Keratinocyte (primary cell): Measurements from ENCODE around the gene CACNA1C. TPM values are rescaled to one million over a fixed set of nuclear protein-coding genes. Genes with fewer than 3 reads are reported as not detected.

Experiments
- DNase-seq: peaks from one replicate; pipeline ENCODE4 v3.0.0-alpha.2; 2011; ENCODE audit warnings: low read depth, missing footprints, low spot score
- FAIRE-seq: peaks from 2 replicates; lab custom pipeline; 2011; peaks lifted over from hg19 to GRCh38; lab: Jason Lieb, UNC
- H2AFZ ChIP-seq: 2 replicates; pipeline ENCODE4 v1.6.0; 2012; ENCODE audit warnings: low read length, control low read depth, inconsistent platforms; ENCODE audit not compliant: control insufficient read depth
- H3K27ac ChIP-seq: 2 replicates; pipeline ENCODE4 v1.5.1; 2011; ENCODE audit warnings: low read length; ENCODE audit not compliant: control insufficient read depth, insufficient read depth
- H3K27me3 ChIP-seq: 3 replicates; pipeline ENCODE4 v1.6.0; 2011; ENCODE audit warnings: low read length; ENCODE audit not compliant: control insufficient read depth, insufficient read depth; ENCODE audit errors: extremely low read depth
- H3K36me3 ChIP-seq, 2 experiments: 2 replicates in 1 of 2; 3 replicates in 1 of 2; pipeline ENCODE4 v1.5.1; 2011; ENCODE audit warnings: low read length in 2 of 2, mild to moderate bottlenecking in 1 of 2; ENCODE audit not compliant: control insufficient read depth in 2 of 2, insufficient read depth in 2 of 2; ENCODE audit errors: extremely low read depth in 1 of 2
- H3K4me1 ChIP-seq: 3 replicates; pipeline ENCODE4 v1.5.1; 2011; ENCODE audit warnings: low read length; ENCODE audit not compliant: control insufficient read depth, insufficient read depth; ENCODE audit errors: extremely low read depth
- H3K4me2 ChIP-seq: 3 replicates; pipeline ENCODE4 v1.6.0; 2011; ENCODE audit warnings: low read depth, low read length; ENCODE audit not compliant: control insufficient read depth, insufficient read depth; ENCODE audit errors: extremely low read depth
- H3K4me3 ChIP-seq, 3 experiments: fragments of 200-600 bp in 1 of 3; sonication (generic) in 1 of 3; 2 replicates in 2 of 3; 3 replicates in 1 of 3; pipeline ENCODE4 v1.5.1; 2011 to 2016; ENCODE audit warnings: low read length in 3 of 3, mild to moderate bottlenecking in 3 of 3, control low read depth in 2 of 3, inconsistent platforms in 1 of 3, low read depth in 1 of 3, mixed read lengths in 1 of 3, mixed run types in 1 of 3, moderate library complexity in 1 of 3; ENCODE audit not compliant: control insufficient read depth in 2 of 3, insufficient read depth in 2 of 3; ENCODE audit errors: extremely low read depth in 1 of 3
- H3K79me2 ChIP-seq: 2 replicates; pipeline ENCODE4 v1.6.0; 2012; ENCODE audit warnings: low read length; ENCODE audit not compliant: control insufficient read depth, insufficient read depth
- H3K9ac ChIP-seq: 3 replicates; pipeline ENCODE4 v1.6.0; 2011; ENCODE audit warnings: low read length; ENCODE audit not compliant: control insufficient read depth, insufficient read depth; ENCODE audit errors: extremely low read depth
- H3K9me1 ChIP-seq: 3 replicates; pipeline ENCODE4 v1.6.0; 2011; ENCODE audit warnings: low read length; ENCODE audit not compliant: control insufficient read depth, insufficient read depth; ENCODE audit errors: extremely low read depth
- H3K9me3 ChIP-seq: 2 replicates; pipeline ENCODE4 v1.5.1; 2012; ENCODE audit warnings: low read depth, low read length; ENCODE audit not compliant: control insufficient read depth
- H4K20me1 ChIP-seq: 3 replicates; pipeline ENCODE4 v1.6.0; 2011; ENCODE audit warnings: low read length; ENCODE audit not compliant: control insufficient read depth, insufficient read depth; ENCODE audit errors: extremely low read depth
- CTCF ChIP-seq, 3 experiments: IDR thresholded peaks in 1 of 3; conservative IDR thresholded peaks in 1 of 3; optimal IDR thresholded peaks in 1 of 3; 2 replicates in 2 of 3; 3 replicates in 1 of 3; pipeline versions ENCODE3 to v1.5.1; 2011; ENCODE audit warnings: low read length in 3 of 3, mild to moderate bottlenecking in 3 of 3, moderate library complexity in 2 of 3, control low read depth in 1 of 3, inconsistent platforms in 1 of 3; ENCODE audit not compliant: insufficient read depth in 2 of 3; ENCODE audit errors: extremely low read depth in 1 of 3
- EZH2 ChIP-seq: IDR thresholded peaks from one replicate; pipeline ENCODE4 v1.6.1; 2012; ENCODE audit warnings: inconsistent platforms, mild to moderate bottlenecking, low read length, moderate library complexity
- dilution Hi-C: fragments of 300-500 bp; cut with MboI; formaldehyde crosslinking; loops from one replicate; pipeline ENCODE4 v1.7.0; 2020; ENCODE audit warnings: low sequenced_read_pairs; ENCODE audit not compliant: extremely low pct_ligation_motif_present
- polyA plus RNA-seq, 5 experiments: library from polyadenylated mRNA; depleted of rRNA in 3 of 5; stranded (reverse) in 3 of 5; stranded (forward) in 1 of 5; unstranded in 1 of 5; fragments of >200 nt; gene quantifications; 1 replicate in 1 of 5; 2 replicates in 3 of 5; 3 replicates in 1 of 5; pipeline versions ENCODE4 v1.2.1 to v1.2.3, GENCODE V29; 2011 to 2012; ENCODE audit warnings: missing spikeins in 2 of 5, low read depth in 1 of 5, low replicate concordance in 1 of 5

The CACNA1C gene
- polyA plus RNA-seq, 1 donor (not counting 4 experiments of a cell fraction or from before 2014, with no cell fraction given) = not detected

GRCh38 chr12:2544230-2544629 lies 491.4 kb downstream of the CACNA1C start:
- no peak overlapping the region for H3K4me3 ChIP-seq
- H3K36me3 ChIP-seq = no peaks in the 10 kb centered on the region
- H3K9me3 ChIP-seq = no peaks in the 10 kb centered on the region
- H2AFZ ChIP-seq = no peak overlapping the region
- H3K4me1 ChIP-seq = no peaks in the 10 kb centered on the region
- H3K9me1 ChIP-seq = no peaks in the 10 kb centered on the region
- dilution Hi-C loops = no loop called here
- TF ChIP-seq CTCF (optimal IDR thresholded peaks at IDR 0.05 in 1 of 3, IDR thresholded peaks at IDR 0.05 in 1 of 3, conservative IDR thresholded peaks at IDR 0.05 in 1 of 3; ENCODE audit: extremely low read depth in 1 of 3, insufficient read depth in 2 of 3, low read length in 3 of 3) (no peak), EZH2 (no peak)
- no peak overlapping the region for H3K27ac ChIP-seq
- H3K9ac ChIP-seq = no peak overlapping the region
- H3K79me2 ChIP-seq = no peaks in the 10 kb centered on the region
- no peaks in the 10 kb centered on the region for H4K20me1 ChIP-seq
- FAIRE-seq (no peak), DNase-seq (no peak)
- H3K4me2 ChIP-seq = no peak overlapping the region
- H3K27me3 ChIP-seq = no peaks in the 10 kb centered on the region

- H4K20me1 ChIP-seq = no peaks in the 10 kb centered on the region
- dilution Hi-C loops = no loop called here
- H3K4me1 ChIP-seq = no peaks in the 10 kb centered on the region
- no peaks in the 10 kb centered on the region for H3K36me3 ChIP-seq
- no peak for FAIRE-seq
- no peak overlapping the region for H3K27ac ChIP-seq
- TF ChIP-seq CTCF (optimal IDR thresholded peaks at IDR 0.05 in 1 of 3, IDR thresholded peaks at IDR 0.05 in 1 of 3, conservative IDR thresholded peaks at IDR 0.05 in 1 of 3; ENCODE audit: extremely low read depth in 1 of 3, insufficient read depth in 2 of 3, low read length in 3 of 3) (no peak), EZH2 (no peak)
- no peak overlapping the region for H3K4me2 ChIP-seq
- H3K9me1 ChIP-seq = no peaks in the 10 kb centered on the region
- H3K27me3 ChIP-seq = no peaks in the 10 kb centered on the region
- no peaks in the 10 kb centered on the region for H3K9me3 ChIP-seq
- H3K4me3 ChIP-seq = no peak overlapping the region
- DNase-seq = no peak
- H2AFZ ChIP-seq = no peak overlapping the region
- H3K79me2 ChIP-seq = no peaks in the 10 kb centered on the region
- no peak overlapping the region for H3K9ac ChIP-seq
Measured at GRCh38 chr12:2547273-2548044, 494.7 kb downstream of the CACNA1C start.
